Fibroblast of mammary gland (primary cell): ENCODE results near the gene FTO.

Experiments
- DNase-seq: peaks from one replicate; pipeline ENCODE4 v3.0.0-alpha.2; 2010; ENCODE audit warnings: low read depth
- H3K4me3 ChIP-seq: 2 replicates; pipeline ENCODE4 v1.5.1; 2011; ENCODE audit warnings: low read depth, mild to moderate bottlenecking, low read length, moderate library complexity; ENCODE audit not compliant: control insufficient read depth
- TF ChIP-seq, protein P1 (sequence below): conservative IDR thresholded peaks from 2 replicates; pipeline ENCODE4 v1.5.1; 2011; ENCODE audit warnings: low read depth, low read length, inconsistent platforms; ENCODE audit not compliant: control insufficient read depth, insufficient read depth

The FTO gene

DNA sequence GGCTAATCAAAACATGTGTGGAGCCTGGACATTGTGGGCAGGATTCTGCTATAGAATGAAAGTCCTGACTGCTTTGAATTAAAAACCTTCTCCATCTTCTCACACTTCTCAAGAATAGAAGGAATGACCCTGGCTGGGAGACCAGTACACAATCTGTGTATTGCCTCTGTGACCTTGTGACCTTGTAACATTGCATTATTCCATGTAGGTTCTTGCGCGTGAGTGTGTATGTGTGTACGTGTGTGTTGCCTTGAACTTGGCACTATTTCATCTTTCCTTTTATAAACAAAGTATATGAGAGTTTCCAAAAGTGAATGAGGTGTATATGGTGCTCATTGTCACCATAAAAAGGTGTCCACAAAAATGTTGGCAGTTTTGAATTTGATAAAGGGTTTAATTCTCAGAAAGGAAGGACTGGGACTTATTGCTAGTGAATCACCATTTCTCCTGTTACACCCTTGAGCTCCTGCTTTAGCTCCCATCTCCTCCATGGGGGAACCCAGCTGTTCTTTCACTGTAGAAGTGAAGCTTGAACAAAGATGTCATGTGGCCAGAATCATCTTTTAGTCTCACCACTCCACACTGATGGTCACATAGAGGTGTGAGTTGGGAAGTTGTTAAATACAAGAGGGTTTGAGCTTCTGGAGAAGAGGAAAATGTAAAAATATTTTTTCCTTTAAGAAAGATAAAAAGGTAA is 244.9 kb downstream of the FTO start:
- TF ChIP-seq, protein P1, sequence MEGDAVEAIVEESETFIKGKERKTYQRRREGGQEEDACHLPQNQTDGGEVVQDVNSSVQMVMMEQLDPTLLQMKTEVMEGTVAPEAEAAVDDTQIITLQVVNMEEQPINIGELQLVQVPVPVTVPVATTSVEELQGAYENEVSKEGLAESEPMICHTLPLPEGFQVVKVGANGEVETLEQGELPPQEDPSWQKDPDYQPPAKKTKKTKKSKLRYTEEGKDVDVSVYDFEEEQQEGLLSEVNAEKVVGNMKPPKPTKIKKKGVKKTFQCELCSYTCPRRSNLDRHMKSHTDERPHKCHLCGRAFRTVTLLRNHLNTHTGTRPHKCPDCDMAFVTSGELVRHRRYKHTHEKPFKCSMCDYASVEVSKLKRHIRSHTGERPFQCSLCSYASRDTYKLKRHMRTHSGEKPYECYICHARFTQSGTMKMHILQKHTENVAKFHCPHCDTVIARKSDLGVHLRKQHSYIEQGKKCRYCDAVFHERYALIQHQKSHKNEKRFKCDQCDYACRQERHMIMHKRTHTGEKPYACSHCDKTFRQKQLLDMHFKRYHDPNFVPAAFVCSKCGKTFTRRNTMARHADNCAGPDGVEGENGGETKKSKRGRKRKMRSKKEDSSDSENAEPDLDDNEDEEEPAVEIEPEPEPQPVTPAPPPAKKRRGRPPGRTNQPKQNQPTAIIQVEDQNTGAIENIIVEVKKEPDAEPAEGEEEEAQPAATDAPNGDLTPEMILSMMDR, result no peak
- no peak for DNase-seq
- no peak overlapping the region for H3K4me3 ChIP-seq

DNA sequence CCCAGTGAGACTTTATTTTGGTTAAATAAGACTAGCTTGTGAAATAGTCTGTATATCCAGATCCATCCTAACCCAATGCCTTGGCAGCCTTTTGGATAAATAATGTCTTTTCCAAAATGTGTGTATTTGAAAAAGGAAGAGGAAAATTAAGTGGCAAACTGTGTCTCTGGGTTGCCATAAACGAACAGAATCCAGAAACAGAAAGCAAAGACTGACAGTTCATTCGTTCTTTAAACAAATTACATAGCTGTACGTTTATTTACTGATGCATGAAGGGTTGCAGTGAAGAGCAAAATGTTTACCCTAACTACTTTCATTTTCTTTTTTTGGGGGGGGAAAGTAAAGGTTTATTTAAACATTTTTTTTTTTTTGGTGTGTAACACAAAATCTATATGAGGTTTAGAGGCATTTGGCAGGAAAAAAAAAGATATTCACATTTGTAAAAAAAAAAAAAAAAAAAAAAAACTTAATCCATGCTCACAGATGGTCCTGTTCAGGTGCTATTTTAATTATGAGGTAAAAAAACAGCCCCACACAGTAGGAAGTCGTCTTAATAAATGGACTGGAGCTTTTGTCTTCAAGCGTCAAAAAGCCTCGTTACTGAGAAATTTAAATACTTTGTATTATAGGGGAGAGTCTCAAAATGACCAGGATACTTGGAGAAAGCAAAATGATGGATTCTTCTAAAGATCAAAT is 245.9 kb downstream of the FTO start:
- DNase-seq, result no peak
- TF ChIP-seq, protein P1, result no peak
- H3K4me3 ChIP-seq, result no peak overlapping the region

DNA sequence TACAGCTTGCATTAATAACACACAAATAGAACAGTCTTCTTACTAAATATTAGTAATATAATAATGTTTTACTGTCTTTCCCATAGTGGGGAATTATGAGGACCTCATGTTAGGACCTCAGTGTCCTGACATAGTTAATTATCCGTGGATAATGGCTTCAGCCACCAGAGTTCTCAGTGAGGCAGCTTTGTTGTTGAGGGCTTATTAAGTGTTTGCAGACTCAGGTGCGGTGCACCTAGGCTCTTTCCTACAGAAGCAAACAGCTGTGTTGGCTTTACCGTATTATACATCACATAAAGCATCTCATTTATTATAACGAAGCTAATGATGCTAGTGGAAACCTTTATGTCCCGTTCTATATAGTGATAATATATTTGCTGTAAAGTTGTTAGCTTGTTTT is 246.7 kb downstream of the FTO start:
- no peak for DNase-seq
- TF ChIP-seq, protein P1, result no peak
- no peak overlapping the region for H3K4me3 ChIP-seq

DNA sequence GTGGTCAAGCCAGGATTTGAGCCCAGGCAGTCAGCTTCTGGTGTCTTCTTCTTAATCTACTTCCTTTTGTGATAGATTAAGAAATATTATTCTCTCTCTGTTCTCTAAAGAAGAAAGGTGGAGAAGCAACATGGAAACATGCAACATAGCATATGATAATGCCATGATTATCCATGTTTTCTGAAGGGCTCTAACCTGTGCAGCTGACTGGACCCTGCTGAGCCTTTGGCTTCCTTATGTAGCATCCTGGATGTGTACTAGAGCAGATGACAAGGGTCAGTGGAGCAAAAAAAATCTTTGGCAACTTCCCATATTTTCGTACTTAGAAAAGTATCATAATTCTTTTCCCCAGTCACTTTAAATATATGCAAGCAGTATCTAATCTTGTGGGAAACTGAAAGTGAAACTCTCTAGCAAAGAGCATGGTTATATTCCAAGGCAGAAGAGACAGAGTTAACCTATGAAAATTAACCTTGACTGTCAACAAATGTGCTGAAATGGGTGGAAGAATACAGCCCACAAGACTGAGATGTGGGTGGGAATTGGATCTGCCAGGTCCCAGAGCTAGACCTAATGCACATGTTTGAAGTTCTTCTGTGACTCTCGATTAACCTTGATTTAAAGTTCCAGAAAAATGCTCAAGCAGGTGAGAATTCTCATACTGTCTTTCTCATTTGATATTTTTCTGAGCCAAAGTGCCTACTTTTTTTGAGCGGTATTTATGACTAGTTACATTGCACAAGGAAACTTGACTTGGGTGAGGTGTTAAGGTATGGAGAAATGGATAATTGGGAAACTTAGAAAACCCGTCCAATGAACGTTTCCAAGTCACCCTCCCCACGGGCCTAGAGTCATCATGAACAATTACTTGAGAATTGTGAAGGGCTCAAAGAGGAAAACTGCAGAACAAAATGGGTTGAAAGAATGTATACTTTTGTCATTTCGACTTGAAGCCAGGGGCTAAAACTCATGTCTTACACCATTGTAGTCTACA is 248.6 kb downstream of the FTO start:
- TF ChIP-seq, protein P1, result no peak
- DNase-seq, result peak; percentile 51
- H3K4me3 ChIP-seq, result no peak overlapping the region

DNA sequence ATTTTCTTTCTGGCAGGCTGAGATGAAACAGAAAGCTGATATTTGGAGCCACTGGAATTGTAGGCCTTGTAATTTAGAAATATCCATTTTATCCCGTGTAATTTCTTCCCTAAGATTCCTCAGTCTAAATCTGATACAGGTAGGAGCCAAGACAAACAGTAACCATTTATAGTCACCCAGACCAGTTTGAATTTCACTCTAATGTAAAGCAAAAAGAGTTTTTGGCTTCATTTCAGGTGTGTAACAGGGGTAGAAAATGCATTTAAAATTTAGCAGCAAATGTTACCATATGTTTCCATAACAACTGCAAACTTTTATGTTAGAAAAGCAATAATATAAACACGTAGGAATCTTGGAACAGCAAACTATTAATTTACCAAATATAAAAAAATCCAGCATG is 249.4 kb downstream of the FTO start:
- H3K4me3 ChIP-seq, result no peak overlapping the region
- TF ChIP-seq, protein P1, result no peak
- no peak for DNase-seq

GRCh38 chr16:53955221-53955875 is 251.4 kb downstream of the FTO start:
- TF ChIP-seq, protein P1, result no peak
- H3K4me3 ChIP-seq, result no peak overlapping the region
- DNase-seq, result no peak
